NCI-H345 treated with DMSO at 0.1 percent for 48 hours (cell line): Measurements from ENCODE around the gene BUD23.
A peak's percentile ranks its signal among the peaks of the same experiment; 100 is the strongest.
"Not testable (repeated sequence)": the region's sequence is repeated elsewhere in the genome, so short reads cannot be mapped to it uniquely, and the experiment has no call there.

ENCODE experiments used
- DNase-seq: peaks from one replicate; lab custom pipeline; 2025; ENCODE audit not compliant: unreplicated experiment; lab: John Stamatoyannopoulos, UW

BUD23 gene

GRCh38 chr7:73718905-73719805, 35.8 kb downstream of the BUD23 start, which contains the start of gene STX1A:
Gene STX1A (minus strand): TSS chr7:73719669. CDS start chr7:73719631, 38 bp downstream.
- peak; percentile 26 for DNase-seq

GRCh38 chr7:73719806-73720169, 36.4 kb downstream of the BUD23 start:
- DNase-seq = no peak

- not testable (repeated sequence) for DNase-seq
Observed at GRCh38 chr7:73720443-73720842, 37.0 kb downstream of the BUD23 start.

GRCh38 chr7:73721377-73721817, 38.0 kb downstream of the BUD23 start:
- no peak for DNase-seq

- not testable (repeated sequence) for DNase-seq
Observed at GRCh38 chr7:73722182-73722581, 38.8 kb downstream of the BUD23 start.

- no peak for DNase-seq
Observed at GRCh38 chr7:73722785-73723184, 39.4 kb downstream of the BUD23 start.

- DNase-seq = no peak
Observed at GRCh38 chr7:73723813-73724212, 40.4 kb downstream of the BUD23 start.

- DNase-seq = no peak
Observed at GRCh38 chr7:73726083-73726466, 42.7 kb downstream of the BUD23 start.

GRCh38 chr7:73727952-73728351, 44.6 kb downstream of the BUD23 start:
- DNase-seq = no peak

GRCh38 chr7:73728551-73728950, 45.2 kb downstream of the BUD23 start:
- DNase-seq = no peak

- DNase-seq = no peak
Observed at GRCh38 chr7:73730485-73730884, 47.1 kb downstream of the BUD23 start.

- DNase-seq = no peak
Observed at GRCh38 chr7:73732397-73732796, 49.0 kb downstream of the BUD23 start.

GRCh38 chr7:73734619-73735527, 51.5 kb downstream of the BUD23 start:
- DNase-seq = peak; percentile 82

- no peak for DNase-seq
Observed at GRCh38 chr7:73735528-73735905, 52.1 kb downstream of the BUD23 start.

- DNase-seq = no peak
Observed at GRCh38 chr7:73736885-73737284, 53.5 kb downstream of the BUD23 start.

GRCh38 chr7:73737491-73738219, 54.3 kb downstream of the BUD23 start:
- no peak for DNase-seq

GRCh38 chr7:73738220-73738611, 54.8 kb downstream of the BUD23 start:
- peak; percentile 17 for DNase-seq

- DNase-seq = peak; percentile 94
Observed at GRCh38 chr7:73738612-73739386, 55.4 kb downstream of the BUD23 start, which contains the start of gene ABHD11. Gene ABHD11 (minus strand): TSS chr7:73738802. CDS start chr7:73738770, 32 bp downstream.

- DNase-seq = no peak
Observed at GRCh38 chr7:73739387-73739767, 56.0 kb downstream of the BUD23 start.

GRCh38 chr7:73740212-73740611, 56.8 kb downstream of the BUD23 start:
- no peak for DNase-seq
